RWPE2 (cell line): Measurements from ENCODE around the gene SETD2.

Source experiments
- ATAC-seq: fragments of 200-7000 bp; cut with Tn5 transposase; 3 replicates; pipeline ENCODE4 v1.9.1; 2021; ENCODE audit warnings: low read depth
- DNase-seq: peaks from one replicate; pipeline ENCODE4 v3.0.0-alpha.2; 2020; ENCODE audit warnings: low spot score
- H3K27ac ChIP-seq: fragments of 450-650 bp; 2 replicates; pipeline ENCODE4 v1.5.1; 2017; ENCODE audit warnings: mild to moderate bottlenecking; ENCODE audit not compliant: poor library complexity, severe bottlenecking
- H3K27me3 ChIP-seq: fragments of 250-450 bp; sonication (Bioruptor Pico); 2 replicates; pipeline ENCODE4 v1.5.1; 2021; ENCODE audit warnings: mild to moderate bottlenecking, moderate library complexity; ENCODE audit not compliant: insufficient read depth, poor library complexity, severe bottlenecking
- H3K36me3 ChIP-seq: fragments of 250-450 bp; sonication (Bioruptor Pico); 2 replicates; pipeline ENCODE4 v1.5.1; 2020; ENCODE audit warnings: low read depth, mild to moderate bottlenecking, moderate library complexity
- H3K4me1 ChIP-seq: fragments of 250-450 bp; sonication (Bioruptor Pico); 2 replicates; pipeline ENCODE4 v1.5.1; 2021; ENCODE audit warnings: mild to moderate bottlenecking, moderate library complexity; ENCODE audit not compliant: insufficient read depth, poor library complexity, severe bottlenecking
- H3K4me3 ChIP-seq: fragments of 250-450 bp; sonication (Bioruptor Pico); 2 replicates; pipeline ENCODE4 v1.5.1; 2021; ENCODE audit warnings: mild to moderate bottlenecking, moderate library complexity; ENCODE audit not compliant: severe bottlenecking
- H3K9me3 ChIP-seq: fragments of 250-450 bp; sonication (Bioruptor Pico); 2 replicates; pipeline ENCODE4 v1.5.1; 2021; ENCODE audit warnings: mild to moderate bottlenecking, moderate library complexity; ENCODE audit not compliant: severe bottlenecking
- TF ChIP-seq, protein P1 (sequence below): fragments of 450-650 bp; IDR thresholded peaks from one replicate; pipeline ENCODE4 v1.5.1; 2017; ENCODE audit warnings: mild to moderate bottlenecking, moderate library complexity; ENCODE audit not compliant: poor library complexity, severe bottlenecking

Gene SETD2

DNA sequence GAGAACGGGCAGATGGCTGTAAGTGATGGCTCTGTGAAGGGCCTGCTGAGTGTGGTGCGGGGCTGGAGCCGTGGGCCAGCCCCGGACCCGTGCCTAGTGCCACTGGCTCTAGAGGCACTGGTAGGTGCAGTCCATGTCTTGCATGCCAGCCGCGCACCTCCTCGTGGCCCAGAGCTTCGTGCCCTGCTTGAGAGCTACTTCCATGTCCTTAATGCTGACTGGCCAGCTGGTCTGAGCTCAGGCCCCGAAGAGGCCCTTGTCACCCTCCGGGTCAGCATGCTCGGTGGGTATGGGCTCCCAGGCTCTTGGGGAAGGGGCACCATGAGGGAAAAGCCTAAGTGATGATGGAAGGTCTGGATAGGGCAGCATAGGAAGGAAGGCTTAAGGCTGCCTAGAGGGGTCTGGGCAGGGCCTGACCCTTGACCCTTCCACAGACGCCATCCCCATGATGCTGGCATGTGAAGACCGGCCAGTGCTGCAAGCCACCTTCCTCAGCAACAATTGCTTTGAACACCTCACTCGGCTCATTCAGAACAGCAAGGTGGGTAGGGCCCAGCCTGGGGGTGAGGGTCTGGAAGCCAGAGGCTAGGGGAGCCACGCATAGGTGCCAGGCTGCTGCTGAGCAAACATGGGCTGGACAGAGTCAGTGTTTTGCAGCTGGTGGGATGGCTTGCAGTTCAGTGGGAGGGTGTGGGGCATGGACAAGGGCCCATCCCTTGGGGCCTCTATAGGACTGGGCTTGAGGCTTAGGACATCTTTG lies 172.3 kb downstream of the SETD2 start:
- TF ChIP-seq, protein P1, sequence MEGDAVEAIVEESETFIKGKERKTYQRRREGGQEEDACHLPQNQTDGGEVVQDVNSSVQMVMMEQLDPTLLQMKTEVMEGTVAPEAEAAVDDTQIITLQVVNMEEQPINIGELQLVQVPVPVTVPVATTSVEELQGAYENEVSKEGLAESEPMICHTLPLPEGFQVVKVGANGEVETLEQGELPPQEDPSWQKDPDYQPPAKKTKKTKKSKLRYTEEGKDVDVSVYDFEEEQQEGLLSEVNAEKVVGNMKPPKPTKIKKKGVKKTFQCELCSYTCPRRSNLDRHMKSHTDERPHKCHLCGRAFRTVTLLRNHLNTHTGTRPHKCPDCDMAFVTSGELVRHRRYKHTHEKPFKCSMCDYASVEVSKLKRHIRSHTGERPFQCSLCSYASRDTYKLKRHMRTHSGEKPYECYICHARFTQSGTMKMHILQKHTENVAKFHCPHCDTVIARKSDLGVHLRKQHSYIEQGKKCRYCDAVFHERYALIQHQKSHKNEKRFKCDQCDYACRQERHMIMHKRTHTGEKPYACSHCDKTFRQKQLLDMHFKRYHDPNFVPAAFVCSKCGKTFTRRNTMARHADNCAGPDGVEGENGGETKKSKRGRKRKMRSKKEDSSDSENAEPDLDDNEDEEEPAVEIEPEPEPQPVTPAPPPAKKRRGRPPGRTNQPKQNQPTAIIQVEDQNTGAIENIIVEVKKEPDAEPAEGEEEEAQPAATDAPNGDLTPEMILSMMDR, result no peak
- H3K9me3 ChIP-seq, result no peaks in the 10 kb centered on the region

DNA sequence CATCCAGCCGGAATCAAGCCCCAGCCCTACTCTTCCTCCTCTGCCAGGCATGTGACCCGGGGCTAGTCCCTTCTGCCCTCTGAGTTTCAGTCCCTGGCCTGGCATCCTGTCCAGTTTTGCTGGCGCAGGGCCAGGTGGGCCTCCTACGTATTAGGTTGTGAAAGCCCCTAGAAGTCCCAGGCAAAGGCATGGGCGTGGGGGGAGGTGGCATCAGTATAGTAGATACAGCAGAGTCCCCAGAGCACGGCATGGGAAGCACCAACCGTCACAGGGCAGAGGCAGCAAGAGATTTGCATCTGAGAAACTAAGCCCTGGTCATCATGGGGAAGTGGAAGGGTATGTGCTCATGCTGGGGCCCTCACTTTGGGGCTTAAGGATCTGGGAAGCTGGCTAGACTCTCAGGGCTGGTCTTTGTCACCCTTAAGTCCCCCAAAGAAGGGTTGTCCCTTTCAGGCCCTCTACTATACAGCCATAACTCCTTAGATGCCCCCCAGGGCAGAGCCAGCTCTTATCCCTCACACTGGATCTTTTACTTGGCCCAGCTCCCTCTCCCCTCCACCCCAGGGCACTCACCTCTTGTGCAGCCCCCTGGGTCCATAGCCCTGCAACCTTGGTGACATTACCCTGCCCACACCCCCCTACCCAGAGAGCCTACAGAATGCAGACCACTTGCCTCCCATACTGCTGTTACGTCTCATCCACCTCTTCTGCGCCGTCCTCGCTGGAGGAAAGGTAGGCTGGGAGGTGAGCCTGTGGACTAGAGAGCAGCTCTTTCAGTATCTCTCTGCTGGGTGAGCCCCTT lies 173.1 kb downstream of the SETD2 start:
- ATAC-seq (no peak), DNase-seq (no peak)
- Histone ChIP-seq H3K36me3 (peaks cover 21% of the 10 kb centered on the region), H3K27ac (no peak overlapping the region), H3K4me3 (no peak overlapping the region), H3K4me1 (peaks cover 21% of the 10 kb centered on the region), H3K9me3 (no peaks in the 10 kb centered on the region), H3K27me3 (no peaks in the 10 kb centered on the region)
- TF ChIP-seq, protein P1, result no peak

More for the DNA sequence above, 172.3 kb downstream of the SETD2 start:
- Histone ChIP-seq H3K4me1 (peaks cover 15% of the 10 kb centered on the region), H3K27ac (no peak overlapping the region), H3K4me3 (no peak overlapping the region), H3K36me3 (peaks cover 21% of the 10 kb centered on the region), H3K27me3 (no peaks in the 10 kb centered on the region)
- ATAC-seq (no peak), DNase-seq (no peak)

DNA sequence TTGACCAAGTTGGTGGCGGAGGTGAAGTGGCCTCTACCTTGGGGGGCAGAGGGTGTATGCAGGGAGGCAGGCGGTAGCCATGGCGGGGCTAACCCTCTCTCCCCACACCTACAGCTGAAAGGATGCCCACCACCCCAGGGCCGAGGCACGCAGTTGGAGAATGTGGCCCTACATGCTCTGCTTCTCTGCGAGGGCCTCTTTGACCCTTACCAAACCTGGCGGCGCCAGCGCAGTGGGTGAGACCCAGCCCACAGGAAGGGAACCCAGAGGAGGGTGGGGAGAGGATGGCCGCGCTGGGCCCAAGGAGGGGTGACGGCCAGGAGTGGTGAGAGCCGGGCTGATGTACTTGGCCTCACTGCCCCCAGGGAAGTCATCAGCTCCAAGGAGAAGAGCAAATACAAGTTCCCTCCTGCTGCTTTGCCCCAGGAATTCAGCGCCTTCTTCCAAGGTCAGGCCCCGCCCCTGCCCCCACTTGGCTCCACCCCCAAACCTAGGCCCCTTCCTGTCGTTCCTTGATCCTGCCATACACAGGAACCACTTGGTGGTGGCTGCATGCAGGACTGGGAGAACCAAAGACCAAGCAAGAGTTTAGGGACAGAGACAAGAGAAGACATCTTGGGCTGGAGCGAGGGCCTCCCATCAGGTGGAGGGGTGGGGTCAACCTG lies 174.6 kb downstream of the SETD2 start:
- TF ChIP-seq, protein P1, result no peak
- peaks cover 25% of the 10 kb centered on the region for H3K4me1 ChIP-seq
- no peak overlapping the region for H3K27ac ChIP-seq
- ATAC-seq (no peak), DNase-seq (no peak)
- H3K36me3 ChIP-seq, result peaks cover 18% of the 10 kb centered on the region
- H3K27me3 ChIP-seq, result no peaks in the 10 kb centered on the region
- H3K9me3 ChIP-seq, result no peaks in the 10 kb centered on the region
- H3K4me3 ChIP-seq, result no peak overlapping the region

DNA sequence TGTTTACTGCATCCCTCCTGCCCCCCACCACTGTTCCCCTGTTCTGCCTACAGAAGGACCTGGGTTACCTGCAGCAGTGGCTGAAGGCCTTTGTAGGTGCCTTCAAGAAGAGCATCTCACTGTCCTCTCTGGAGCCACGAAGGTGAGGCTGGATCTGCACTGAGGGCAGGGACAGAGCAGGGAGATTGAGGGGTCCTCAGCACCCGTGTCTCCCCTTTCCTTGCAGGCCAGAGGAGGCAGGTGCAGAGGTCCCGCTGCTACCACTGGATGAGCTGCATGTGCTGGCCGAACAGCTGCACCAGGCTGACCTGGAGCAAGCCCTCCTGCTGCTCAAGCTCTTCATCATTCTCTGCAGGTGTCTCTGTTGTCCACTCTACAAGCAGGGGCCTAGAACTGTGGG lies 175.3 kb downstream of the SETD2 start:
- DNase-seq, result no peak
- TF ChIP-seq, protein P1, result no peak
- peak overlapping the region; percentile 67 for H3K27ac ChIP-seq
- H3K4me1 ChIP-seq, result peaks cover 25% of the 10 kb centered on the region
- H3K9me3 ChIP-seq, result no peaks in the 10 kb centered on the region
- H3K27me3 ChIP-seq, result no peaks in the 10 kb centered on the region
- ATAC-seq, result no peak
- no peak overlapping the region for H3K4me3 ChIP-seq
- peaks cover 16% of the 10 kb centered on the region; the same call in 1 of the 2 replicates for H3K36me3 ChIP-seq
